K562 (cell line): ENCODE data around the gene FBXO21. TPM values are rescaled to one million over a fixed set of nuclear protein-coding genes. Genes with fewer than 3 reads are reported as not detected.
A peak's percentile ranks its signal among the peaks of the same experiment; 100 is the strongest.

ENCODE experiments used
- ATAC-seq: fragments of 200-7000 bp; cut with Tn5 transposase; 3 replicates; pipeline ENCODE4 v1.9.1; 2020; ENCODE audit warnings: moderate library complexity
- BruUV-seq: library from RNA; stranded (reverse); fragments of 400-500 nt; replicated peaks from 2 replicates; lab custom pipeline; 2021; lab: Mats Ljungman, UMichigan
- CTCF ChIA-PET: fragments of 300-600 bp; formaldehyde crosslinking; extraction: SDS; loops from one replicate; lab custom pipeline; 2021; ENCODE audit warnings: low intra/inter-chr PET ratio; lab: Yijun Ruan, JAX
- POLR2A ChIA-PET: fragments of 300-600, 350-650 bp; sonication (Branson Sonifier 250); formaldehyde crosslinking; extraction: SDS; loops from one replicate; lab custom pipeline; 2021; ENCODE audit warnings: antibody characterized with exemption, inconsistent platforms; lab: Yijun Ruan, JAX
- DNase-seq, 4 experiments: peaks; one replicate each; pipeline versions ENCODE4 v3.0.0 to v3.0.0-alpha.2; 2011 to 2018; ENCODE audit warnings: low spot score in 3 of 4, mixed read lengths in 3 of 4; ENCODE audit errors: extremely low read depth in 1 of 4
- FAIRE-seq: peaks from 2 replicates; lab custom pipeline; 2011; peaks lifted over from hg19 to GRCh38; lab: Jason Lieb, UNC
- H2AFZ ChIP-seq: 2 replicates; pipeline ENCODE4 v1.6.0; 2011; ENCODE audit warnings: low read depth, low read length, control low read depth, inconsistent platforms
- H3K27ac ChIP-seq: fragments of 200-600 bp; 3 replicates; pipeline ENCODE4 v1.8.0; 2011; ENCODE audit warnings: low read depth, mild to moderate bottlenecking, control low read depth, inconsistent platforms, low read length, moderate library complexity, mixed read lengths; ENCODE audit errors: extremely low read depth
- H3K27me3 ChIP-seq, 2 experiments: fragments of 300-600 bp in 1 of 2; 2 replicates in 1 of 2; 3 replicates in 1 of 2; pipeline versions ENCODE4 v1.6.0 to v1.8.0; 2011; ENCODE audit warnings: inconsistent platforms in 2 of 2, low read length in 2 of 2, mild to moderate bottlenecking in 1 of 2, mixed read lengths in 1 of 2, moderate library complexity in 1 of 2; ENCODE audit not compliant: control insufficient read depth in 2 of 2, insufficient read depth in 2 of 2
- H3K36me3 ChIP-seq: fragments of 300-600 bp; 3 replicates; pipeline ENCODE4 v1.8.0; 2011; ENCODE audit warnings: mild to moderate bottlenecking, low read length, inconsistent platforms; ENCODE audit not compliant: control insufficient read depth, insufficient read depth
- H3K4me1 ChIP-seq, 2 experiments: fragments of 200-600 bp in 1 of 2; replicated peaks in 1 of 2; 2 replicates in 1 of 2; 3 replicates in 1 of 2; pipeline versions ENCODE4 v1.5.1 to v1.8.0; 2011; ENCODE audit warnings: inconsistent platforms in 2 of 2, low read length in 2 of 2, mild to moderate bottlenecking in 1 of 2, mixed read lengths in 1 of 2, moderate library complexity in 1 of 2; ENCODE audit not compliant: control insufficient read depth in 2 of 2, insufficient read depth in 2 of 2
- H3K4me2 ChIP-seq: 2 replicates; pipeline ENCODE4 v1.6.1; 2011; ENCODE audit warnings: low read length, control low read depth, inconsistent platforms, mixed read lengths; ENCODE audit not compliant: insufficient read depth
- H3K4me3 ChIP-seq: fragments of 200-600 bp; sonication (generic), shearing (Covaris generic); 2 replicates; pipeline ENCODE4 v1.5.1; 2016; ENCODE audit warnings: control low read depth, inconsistent platforms
- H3K79me2 ChIP-seq: fragments of 200-600 bp; 3 replicates; pipeline ENCODE4 v1.8.0; 2011; ENCODE audit warnings: low read length, inconsistent platforms; ENCODE audit not compliant: control insufficient read depth, insufficient read depth
- H3K9ac ChIP-seq, 2 experiments: 2 replicates each; pipeline versions ENCODE4 v1.6.0 to v1.6.1; 2011; ENCODE audit warnings: low read depth in 2 of 2, low read length in 2 of 2, control low read depth in 1 of 2, inconsistent platforms in 1 of 2, mild to moderate bottlenecking in 1 of 2, mixed read lengths in 1 of 2; ENCODE audit not compliant: insufficient read depth in 1 of 2
- H3K9me1 ChIP-seq: one replicate; pipeline ENCODE4 v1.6.0; 2011; ENCODE audit warnings: inconsistent platforms, mild to moderate bottlenecking, low read length, moderate library complexity; ENCODE audit not compliant: control insufficient read depth, insufficient read depth
- H3K9me3 ChIP-seq: replicated peaks from 2 replicates; pipeline ENCODE4 v1.5.1; 2011; ENCODE audit warnings: low read depth, low read length, inconsistent platforms; ENCODE audit not compliant: control insufficient read depth, insufficient read depth
- H4K20me1 ChIP-seq: replicated peaks from 2 replicates; pipeline ENCODE4 v1.6.1; 2011; ENCODE audit warnings: low read length, inconsistent platforms, mixed read lengths; ENCODE audit not compliant: control insufficient read depth, insufficient read depth
- RBM15 ChIP-seq: fragments of 200-400 bp; formaldehyde crosslinking; IDR thresholded peaks from 2 replicates; pipeline ENCODE4 v1.6.1; 2018; ENCODE audit warnings: mild to moderate bottlenecking, low read length, moderate library complexity; ENCODE audit not compliant: insufficient read depth
- ZNF121 ChIP-seq: sonication (generic); formaldehyde crosslinking; conservative IDR thresholded peaks from 2 replicates; pipeline ENCODE4 v1.8.0; 2022; ENCODE audit warnings: missing genetic modification reagents
- WGBS: fragments of 100-300 bp; shearing (Covaris generic); methylation state at CpG from one replicate; pipeline ENCODE4 v1.1.6; 2016; ENCODE audit warnings: low coverage, mixed read lengths; ENCODE audit not compliant: insufficient coverage; ENCODE audit errors: missing lambda C conversion rate; 5-methylcytosine and 5-hydroxymethylcytosine counted together
- in situ Hi-C: fragments of 300-500 bp; cut with MboI; formaldehyde crosslinking; loops from 4 replicates; pipeline ENCODE4 v1.15.0; 2018; ENCODE audit warnings: inconsistent platforms, mixed read lengths
- intact Hi-C: fragments of 100-400 bp; cut with micrococcal nuclease; formaldehyde crosslinking; loops from 2 replicates; pipeline ENCODE4 v1.14.2; 2022
- polyA plus RNA-seq, 8 experiments: library from polyadenylated mRNA; depleted of rRNA in 4 of 8; stranded (reverse) in 5 of 8; unstranded in 3 of 8; fragments of >200 nt; fragmentation: Nextera tagmentation in 2 of 8; fragmentation: Illumina TruSeq in 1 of 8; extraction: Ambion mirVana in 2 of 8; extraction: Trizol in 1 of 8; gene quantifications; 2 replicates each; pipeline versions ENCODE4 v1.2.1 to v1.2.3, GENCODE V29; 2011 to 2014; ENCODE audit warnings: inconsistent platforms in 1 of 8, missing spikeins in 1 of 8
- total RNA-seq, 7 experiments: library from RNA; depleted of rRNA in 6 of 7; stranded (reverse); fragments of >200 nt in 6 of 7; fragmentation: Illumina TruSeq in 2 of 7; extraction: Trizol in 2 of 7; gene quantifications; 2 replicates each; pipeline versions ENCODE4 v1.2.1 to v1.2.3, GENCODE V29; 2011 to 2021; ENCODE audit warnings: low replicate concordance in 1 of 7
- TF ChIP-seq, protein P1 (sequence below): sonication (generic); formaldehyde crosslinking; IDR thresholded peaks from 2 replicates; pipeline ENCODE4 v1.8.0; 2022; ENCODE audit warnings: missing genetic modification reagents, mild to moderate bottlenecking, moderate library complexity, borderline replicate concordance
- TF ChIP-seq, protein P2 (sequence below), 3 experiments: IDR thresholded peaks in 2 of 3; conservative IDR thresholded peaks in 1 of 3; 2 replicates each; pipeline ENCODE4 v1.5.1; 2011 to 2012; ENCODE audit warnings: low read length in 3 of 3, mild to moderate bottlenecking in 3 of 3, control low read depth in 2 of 3, improper control_type of control experiment in 1 of 3, inconsistent platforms in 1 of 3, low read depth in 1 of 3, mixed read lengths in 1 of 3, moderate library complexity in 1 of 3; ENCODE audit not compliant: insufficient read depth in 2 of 3

Gene FBXO21
- total and polyA plus RNA-seq, 9 of the 15 experiments (the other 6 are each of a cell fraction or from before 2014, with no cell fraction given), result 3.0 to 50.9 (median 9.1) TPM

DNA sequence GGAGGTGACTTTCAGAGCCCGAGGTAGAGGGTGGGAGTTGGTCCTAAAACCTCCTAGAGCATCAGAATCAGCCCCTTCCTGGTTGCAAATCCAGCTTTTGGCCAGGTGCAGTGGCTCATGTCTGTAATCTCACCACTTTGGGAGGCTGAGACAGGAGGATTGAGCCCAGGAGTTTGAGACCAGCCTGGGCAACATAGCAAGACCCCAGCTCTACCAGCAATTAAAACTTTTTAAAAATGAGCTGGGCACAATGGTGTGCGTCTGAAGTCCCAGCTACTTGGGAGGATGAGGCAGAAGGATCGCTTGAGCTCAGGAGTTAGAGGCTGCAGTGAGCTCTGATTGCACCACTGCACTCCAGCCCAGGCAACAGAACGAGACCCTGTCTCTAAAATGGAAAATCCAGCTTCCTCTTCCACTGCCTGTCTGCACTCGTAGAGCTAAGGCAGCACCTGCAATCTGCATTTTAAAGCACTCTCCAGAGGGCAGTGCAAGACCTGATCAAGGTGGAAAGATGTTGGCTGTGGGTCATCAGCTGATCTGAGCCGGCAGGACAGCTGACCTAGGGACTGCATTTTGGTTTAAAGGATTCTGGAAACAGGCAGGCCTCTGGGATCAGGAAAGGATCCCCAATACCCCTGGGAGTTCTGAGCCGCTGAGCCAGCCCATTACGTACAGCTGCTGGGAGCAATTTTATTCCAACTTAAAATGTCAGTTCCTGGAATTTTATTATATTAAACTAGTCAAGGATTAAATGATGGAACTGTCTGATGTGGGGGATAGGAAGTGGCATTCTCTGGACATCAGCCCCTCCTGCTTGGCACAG is 89.2 kb downstream of the FBXO21 start:
- Histone ChIP-seq H3K4me1 (peaks cover 10 to 37% of the 10 kb centered on the region in 2 experiments), H3K9me3 (no peaks in the 10 kb centered on the region; the same call in 1 of the 2 replicates), H4K20me1 (peaks cover 3% of the 10 kb centered on the region; the same call in 1 of the 2 replicates), H3K4me3 (no peak overlapping the region), H3K36me3 (no peaks in the 10 kb centered on the region), H3K27me3 (peaks cover 11 to 42% of the 10 kb centered on the region in 2 experiments; a peak in 4 of 5 replicates), H3K27ac (no peak overlapping the region), H3K4me2 (no peak overlapping the region), H3K9me1 (no peaks in the 10 kb centered on the region), H3K9ac (peak overlapping the region in 1 of 2 experiments; percentile 6; a peak in 1 of 4 replicates)
- in situ Hi-C loops, result no loop called here
- ATAC-seq (no peak), FAIRE-seq (no peak), DNase-seq (no peak)
- ChIA-PET POLR2A (interaction anchor here (0.6 to 0.7 kb wide), 2 partner anchors 40 to 53 kb away, joined by 3 to 5 read pairs; no protein-coding TSS in a partner anchor), CTCF (interaction anchor here (1.2 kb wide), 1 partner anchor 78 kb away, joined by 3 read pairs; no protein-coding TSS in a partner anchor)
- 12% methylated on average over 8 of the region's 8 CpGs for WGBS
- BruUV-seq, result no TSS peak
- TF ChIP-seq, protein P1, sequence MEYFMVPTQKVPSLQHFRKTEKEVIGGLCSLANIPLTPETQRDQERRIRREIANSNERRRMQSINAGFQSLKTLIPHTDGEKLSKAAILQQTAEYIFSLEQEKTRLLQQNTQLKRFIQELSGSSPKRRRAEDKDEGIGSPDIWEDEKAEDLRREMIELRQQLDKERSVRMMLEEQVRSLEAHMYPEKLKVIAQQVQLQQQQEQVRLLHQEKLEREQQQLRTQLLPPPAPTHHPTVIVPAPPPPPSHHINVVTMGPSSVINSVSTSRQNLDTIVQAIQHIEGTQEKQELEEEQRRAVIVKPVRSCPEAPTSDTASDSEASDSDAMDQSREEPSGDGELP (CRISPR knock-in tag), result 0 out of 2 replicates have a peak, but pooled peaks have one; percentile 10
- TF ChIP-seq RBM15 (no peak), ZNF121 (peak; percentile 90)
- TF ChIP-seq, protein P2, sequence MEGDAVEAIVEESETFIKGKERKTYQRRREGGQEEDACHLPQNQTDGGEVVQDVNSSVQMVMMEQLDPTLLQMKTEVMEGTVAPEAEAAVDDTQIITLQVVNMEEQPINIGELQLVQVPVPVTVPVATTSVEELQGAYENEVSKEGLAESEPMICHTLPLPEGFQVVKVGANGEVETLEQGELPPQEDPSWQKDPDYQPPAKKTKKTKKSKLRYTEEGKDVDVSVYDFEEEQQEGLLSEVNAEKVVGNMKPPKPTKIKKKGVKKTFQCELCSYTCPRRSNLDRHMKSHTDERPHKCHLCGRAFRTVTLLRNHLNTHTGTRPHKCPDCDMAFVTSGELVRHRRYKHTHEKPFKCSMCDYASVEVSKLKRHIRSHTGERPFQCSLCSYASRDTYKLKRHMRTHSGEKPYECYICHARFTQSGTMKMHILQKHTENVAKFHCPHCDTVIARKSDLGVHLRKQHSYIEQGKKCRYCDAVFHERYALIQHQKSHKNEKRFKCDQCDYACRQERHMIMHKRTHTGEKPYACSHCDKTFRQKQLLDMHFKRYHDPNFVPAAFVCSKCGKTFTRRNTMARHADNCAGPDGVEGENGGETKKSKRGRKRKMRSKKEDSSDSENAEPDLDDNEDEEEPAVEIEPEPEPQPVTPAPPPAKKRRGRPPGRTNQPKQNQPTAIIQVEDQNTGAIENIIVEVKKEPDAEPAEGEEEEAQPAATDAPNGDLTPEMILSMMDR (IDR thresholded peaks at IDR 0.05 in 2 of 3, conservative IDR thresholded peaks at IDR 0.05 in 1 of 3; ENCODE audit: insufficient read depth in 2 of 3, low read depth in 1 of 3, low read length in 3 of 3), result 0 out of 6 replicates have a peak, but pooled peaks of 1 of the 3 experiments have one; percentile 11
- TF ChIP-seq, all 486 proteins: peak for 3
- intact Hi-C loops, result no loop called here
- no peak overlapping the region for H2AFZ ChIP-seq
- peaks cover 29% of the 10 kb centered on the region for H3K79me2 ChIP-seq
